GM23338 (cell line): ENCODE measurements around the gene MYH3. TPM values are rescaled to one million over a fixed set of nuclear protein-coding genes. Genes with fewer than 3 reads are reported as not detected.

Experiments
- ATAC-seq: fragments of 200-7000 bp; cut with Tn5 transposase; 3 replicates; pipeline ENCODE4 v1.9.1; 2020
- DNase-seq: peaks from one replicate; pipeline ENCODE4 v3.0.0-alpha.2; 2015; ENCODE audit warnings: low spot score
- H2AFZ ChIP-seq: fragments of 200-600 bp; sonication (generic); 2 replicates; pipeline ENCODE4 v1.8.0; 2016; ENCODE audit warnings: antibody characterized with exemption, mild to moderate bottlenecking, moderate library complexity
- H3F3A ChIP-seq: fragments of 200-600 bp; sonication (generic); replicated peaks from 2 replicates; pipeline ENCODE4 v1.8.0; 2017; ENCODE audit warnings: antibody characterized with exemption, mixed run types, low read depth
- H3K27ac ChIP-seq: fragments of 200-600 bp; sonication (generic); 2 replicates; pipeline ENCODE4 v1.6.1; 2016; ENCODE audit warnings: low read depth
- H3K27me3 ChIP-seq: fragments of 200-600 bp; sonication (generic); 2 replicates; pipeline ENCODE4 v1.8.0; 2016; ENCODE audit warnings: mild to moderate bottlenecking, mixed run types, moderate library complexity; ENCODE audit not compliant: insufficient read depth
- H3K36me3 ChIP-seq: fragments of 200-600 bp; sonication (generic); 2 replicates; pipeline ENCODE4 v1.8.0; 2016; ENCODE audit warnings: mild to moderate bottlenecking; ENCODE audit not compliant: insufficient read depth
- H3K4me1 ChIP-seq: fragments of 200-600 bp; sonication (generic); 2 replicates; pipeline ENCODE4 v1.8.0; 2016; ENCODE audit warnings: mild to moderate bottlenecking, moderate library complexity; ENCODE audit not compliant: insufficient read depth
- H3K4me2 ChIP-seq: fragments of 200-600 bp; sonication (generic); 2 replicates; pipeline ENCODE4 v1.7.1; 2017; ENCODE audit warnings: mixed run types
- H3K4me3 ChIP-seq: fragments of 200-600 bp; sonication (generic); 2 replicates; pipeline ENCODE4 v1.6.1; 2016; ENCODE audit warnings: mixed run types
- H3K79me2 ChIP-seq: fragments of 200-600 bp; sonication (generic); replicated peaks from 2 replicates; pipeline ENCODE4 v1.8.0; 2017; ENCODE audit warnings: mild to moderate bottlenecking; ENCODE audit not compliant: insufficient read depth
- H3K9me2 ChIP-seq: fragments of 200-600 bp; sonication (generic); 2 replicates; pipeline ENCODE4 v1.8.0; 2017; ENCODE audit not compliant: insufficient read depth
- H4K20me1 ChIP-seq: fragments of 200-600 bp; sonication (generic); replicated peaks from 2 replicates; pipeline ENCODE4 v1.8.0; 2017; ENCODE audit warnings: mild to moderate bottlenecking; ENCODE audit not compliant: insufficient read depth
- H3K27ac Mint-ChIP-seq: 2 replicates; pipeline ENCODE4 v1.8.0; 2020; ENCODE audit warnings: inconsistent platforms, mild to moderate bottlenecking, moderate library complexity, mixed read lengths
- H3K27me3 Mint-ChIP-seq: 3 replicates; pipeline ENCODE4 v1.8.0; 2022; ENCODE audit warnings: low read depth, mild to moderate bottlenecking, moderate library complexity, mixed read lengths, inconsistent platforms; ENCODE audit not compliant: insufficient read depth, poor library complexity
- H3K36me3 Mint-ChIP-seq: 3 replicates; pipeline ENCODE4 v1.8.0; 2021; ENCODE audit warnings: low read depth, mild to moderate bottlenecking, inconsistent platforms, moderate library complexity, mixed read lengths
- H3K4me1 Mint-ChIP-seq: 3 replicates; pipeline ENCODE4 v1.8.0; 2020; ENCODE audit warnings: mild to moderate bottlenecking, inconsistent platforms, mixed read lengths
- H3K4me3 Mint-ChIP-seq: 3 replicates; pipeline ENCODE4 v1.8.0; 2021; ENCODE audit warnings: moderate library complexity, mild to moderate bottlenecking, inconsistent platforms, mixed read lengths
- H3K9me3 Mint-ChIP-seq: 3 replicates; pipeline ENCODE4 v1.8.0; 2020; ENCODE audit warnings: moderate library complexity, mild to moderate bottlenecking, inconsistent platforms, mixed read lengths
- EZH2phosphoT487 ChIP-seq: fragments of 200-600 bp; sonication (generic); IDR thresholded peaks from one replicate; pipeline ENCODE4 v1.8.1; 2018; ENCODE audit warnings: antibody characterized with exemption; ENCODE audit not compliant: unreplicated experiment
- JUNB ChIP-seq: IDR thresholded peaks from one replicate; pipeline ENCODE4 v1.6.1; 2016; ENCODE audit warnings: antibody characterized with exemption; ENCODE audit not compliant: unreplicated experiment
- POLR2AphosphoS5 ChIP-seq: IDR thresholded peaks from 2 replicates; pipeline ENCODE4 v1.6.1; 2016; ENCODE audit warnings: antibody characterized with exemption, low read depth
- ZNF331 ChIP-seq: fragments of 250-450 bp; sonication (Bioruptor Pico); IDR thresholded peaks from 2 replicates; pipeline ENCODE4 v1.5.0; 2020; ENCODE audit warnings: low read depth, mild to moderate bottlenecking, moderate library complexity
- polyA plus RNA-seq: library from polyadenylated mRNA; unstranded; fragments of >200 nt; fragmentation: Nextera tagmentation; extraction: Ambion mirVana; gene quantifications from 2 replicates; pipeline ENCODE4 v1.2.1, GENCODE V29; 2016
- total RNA-seq: library from RNA; depleted of rRNA; stranded (reverse); fragments of >200 nt; shearing (Covaris generic); gene quantifications from 2 replicates; pipeline ENCODE4 v1.2.3, GENCODE V29; 2014
- TF ChIP-seq, protein P1 (sequence below), 2 experiments: fragments of 200-600 bp in 1 of 2; sonication (generic) in 1 of 2; conservative IDR thresholded peaks; 2 replicates each; pipeline versions ENCODE4 v1.5.1 to v1.6.1; 2016 to 2017; ENCODE audit warnings: antibody characterized with exemption in 2 of 2, low read depth in 2 of 2, mild to moderate bottlenecking in 2 of 2, moderate library complexity in 1 of 2
- TF ChIP-seq, protein P2 (sequence below): fragments of 250-450 bp; sonication (Bioruptor Pico); IDR thresholded peaks from 2 replicates; pipeline ENCODE4 v1.5.0; 2020; ENCODE audit warnings: mild to moderate bottlenecking, moderate library complexity

The MYH3 gene
- total and polyA plus RNA-seq, 2 experiments from 2014 or later: 0.84 to 1.8 TPM

DNA sequence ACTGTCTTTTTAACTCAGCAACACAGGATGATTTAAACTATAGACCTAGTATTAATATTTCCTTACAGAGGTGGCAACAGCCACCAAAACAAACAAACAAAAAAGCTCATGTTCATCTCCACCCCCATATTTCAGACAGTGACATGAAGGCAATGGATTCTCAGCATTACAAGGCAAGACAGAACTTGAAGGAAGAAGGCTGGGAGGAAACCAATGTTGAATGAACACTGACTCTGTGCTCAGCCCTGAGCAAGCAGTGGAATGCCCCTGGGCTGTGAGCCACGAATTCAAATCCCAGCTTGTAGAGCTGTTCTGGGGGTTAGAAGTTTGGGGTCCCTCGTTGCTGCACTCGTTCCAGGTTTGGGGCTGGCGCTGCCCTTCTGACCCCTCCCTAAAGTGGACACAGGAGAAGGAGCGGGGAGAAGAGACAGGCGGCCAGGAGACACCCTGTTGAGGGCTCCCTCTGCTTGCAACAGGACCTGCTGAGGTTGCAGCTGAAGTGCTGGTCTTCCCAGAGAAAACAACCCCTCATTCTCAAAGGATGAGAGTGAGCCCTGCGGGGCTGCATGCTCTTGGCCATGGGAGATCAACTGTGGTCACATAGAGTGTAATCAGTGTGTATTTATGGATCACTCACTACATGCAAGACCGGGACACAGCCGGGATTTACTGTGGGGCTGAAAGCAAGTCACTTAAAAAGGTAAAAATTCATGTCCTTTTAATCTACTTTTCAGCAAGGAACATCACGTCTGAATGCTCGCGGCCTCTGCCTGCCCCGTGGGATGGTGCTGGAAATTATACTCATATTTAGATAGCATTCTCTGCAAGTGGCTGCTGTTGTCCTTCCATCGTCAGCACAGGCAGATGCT, 34.3 kb downstream of the MYH3 start (continued):
- TF ChIP-seq, protein P1, sequence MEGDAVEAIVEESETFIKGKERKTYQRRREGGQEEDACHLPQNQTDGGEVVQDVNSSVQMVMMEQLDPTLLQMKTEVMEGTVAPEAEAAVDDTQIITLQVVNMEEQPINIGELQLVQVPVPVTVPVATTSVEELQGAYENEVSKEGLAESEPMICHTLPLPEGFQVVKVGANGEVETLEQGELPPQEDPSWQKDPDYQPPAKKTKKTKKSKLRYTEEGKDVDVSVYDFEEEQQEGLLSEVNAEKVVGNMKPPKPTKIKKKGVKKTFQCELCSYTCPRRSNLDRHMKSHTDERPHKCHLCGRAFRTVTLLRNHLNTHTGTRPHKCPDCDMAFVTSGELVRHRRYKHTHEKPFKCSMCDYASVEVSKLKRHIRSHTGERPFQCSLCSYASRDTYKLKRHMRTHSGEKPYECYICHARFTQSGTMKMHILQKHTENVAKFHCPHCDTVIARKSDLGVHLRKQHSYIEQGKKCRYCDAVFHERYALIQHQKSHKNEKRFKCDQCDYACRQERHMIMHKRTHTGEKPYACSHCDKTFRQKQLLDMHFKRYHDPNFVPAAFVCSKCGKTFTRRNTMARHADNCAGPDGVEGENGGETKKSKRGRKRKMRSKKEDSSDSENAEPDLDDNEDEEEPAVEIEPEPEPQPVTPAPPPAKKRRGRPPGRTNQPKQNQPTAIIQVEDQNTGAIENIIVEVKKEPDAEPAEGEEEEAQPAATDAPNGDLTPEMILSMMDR (conservative IDR thresholded peaks at IDR 0.05; ENCODE audit: low read depth in 2 of 2): no peak
- TF ChIP-seq ZNF331 (CRISPR knock-in tag): no peak

DNA sequence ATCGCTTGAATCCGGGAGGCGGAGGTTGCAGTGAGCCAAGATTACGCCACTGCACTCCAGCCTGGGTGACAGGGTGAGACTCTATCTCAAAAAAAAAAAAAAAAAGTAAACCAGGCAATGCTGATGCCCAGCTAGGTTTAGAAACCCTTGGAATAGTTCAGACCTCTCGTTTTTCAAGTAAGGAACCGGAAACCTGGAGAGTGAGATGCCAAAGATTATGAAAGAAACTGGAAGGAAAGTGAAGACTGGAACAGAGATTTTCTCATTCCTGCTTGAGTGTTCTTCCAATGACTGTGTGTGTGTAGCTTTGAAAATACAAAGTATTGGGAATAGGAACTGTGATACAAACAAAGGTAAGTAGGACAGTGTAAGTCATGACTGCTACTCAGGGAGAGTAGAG, 35.7 kb downstream of the MYH3 start:
- no peaks in the 10 kb centered on the region for H3K27me3 ChIP-seq
- Mint-ChIP-seq H3K27me3 (peaks cover 9% of the 10 kb centered on the region), H3K9me3 (no peaks in the 10 kb centered on the region; the same call in 2 of the 3 replicates), H3K4me1 (peaks cover 7% of the 10 kb centered on the region), H3K4me3 (no peak overlapping the region), H3K27ac (no peak overlapping the region), H3K36me3 (no peaks in the 10 kb centered on the region)
- no peak overlapping the region; the same call in 1 of the 2 replicates for H2AFZ ChIP-seq
- H4K20me1 ChIP-seq: no peaks in the 10 kb centered on the region
- no peaks in the 10 kb centered on the region for H3K36me3 ChIP-seq
- no peak for ATAC-seq
- TF ChIP-seq JUNB: no peak
- H3K4me2 ChIP-seq: no peak overlapping the region
- no peak overlapping the region for H3K27ac ChIP-seq
- H3K4me1 ChIP-seq: no peaks in the 10 kb centered on the region
- no peaks in the 10 kb centered on the region for H3K79me2 ChIP-seq
- DNase-seq: no peak
- 0 out of 2 replicates have a peak, but pooled peaks cover 5% of the 10 kb centered on the region for H3K9me2 ChIP-seq
- no peak overlapping the region for H3K4me3 ChIP-seq
- no peaks in the 10 kb centered on the region for H3F3A ChIP-seq

DNA sequence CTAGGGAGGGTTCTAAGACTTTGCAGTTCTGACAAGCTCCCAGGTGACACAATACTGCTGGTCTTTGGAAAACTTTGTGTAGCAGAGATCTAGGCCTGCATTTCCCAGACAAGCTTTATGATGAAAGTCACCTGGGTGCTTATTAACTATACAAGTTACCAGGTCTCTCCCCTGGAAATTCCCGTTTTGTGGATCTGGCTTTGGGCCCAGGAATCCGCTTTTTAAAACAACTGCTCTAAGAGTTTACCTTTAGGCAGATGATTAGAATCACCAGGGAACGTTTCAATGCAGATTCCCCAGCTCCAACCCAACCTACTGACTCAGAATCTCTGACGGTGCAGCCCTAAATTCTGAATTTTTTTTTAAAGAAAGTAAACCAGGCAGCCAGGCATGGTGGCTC, 36.3 kb downstream of the MYH3 start:
- Histone ChIP-seq H3F3A (no peaks in the 10 kb centered on the region), H3K36me3 (no peaks in the 10 kb centered on the region), H3K4me3 (no peak overlapping the region), H3K79me2 (no peaks in the 10 kb centered on the region), H2AFZ (peak overlapping the region; percentile 59; the same call in 1 of the 2 replicates), H3K27me3 (no peaks in the 10 kb centered on the region), H4K20me1 (no peaks in the 10 kb centered on the region), H3K4me1 (no peaks in the 10 kb centered on the region), H3K4me2 (no peak overlapping the region), H3K27ac (no peak overlapping the region), H3K9me2 (no peaks in the 10 kb centered on the region)
- H3K27ac Mint-ChIP-seq: no peak overlapping the region
- DNase-seq (no peak), ATAC-seq (no peak)
- peaks cover 7% of the 10 kb centered on the region for H3K4me1 Mint-ChIP-seq
- no peaks in the 10 kb centered on the region for H3K36me3 Mint-ChIP-seq
- peaks cover 9% of the 10 kb centered on the region for H3K27me3 Mint-ChIP-seq
- H3K4me3 Mint-ChIP-seq: no peak overlapping the region
- no peaks in the 10 kb centered on the region; the same call in 2 of the 3 replicates for H3K9me3 Mint-ChIP-seq
- TF ChIP-seq POLR2AphosphoS5 (no peak), ZNF331 (CRISPR knock-in tag) (no peak), JUNB (no peak), EZH2phosphoT487 (no peak)
- TF ChIP-seq, protein P2, sequence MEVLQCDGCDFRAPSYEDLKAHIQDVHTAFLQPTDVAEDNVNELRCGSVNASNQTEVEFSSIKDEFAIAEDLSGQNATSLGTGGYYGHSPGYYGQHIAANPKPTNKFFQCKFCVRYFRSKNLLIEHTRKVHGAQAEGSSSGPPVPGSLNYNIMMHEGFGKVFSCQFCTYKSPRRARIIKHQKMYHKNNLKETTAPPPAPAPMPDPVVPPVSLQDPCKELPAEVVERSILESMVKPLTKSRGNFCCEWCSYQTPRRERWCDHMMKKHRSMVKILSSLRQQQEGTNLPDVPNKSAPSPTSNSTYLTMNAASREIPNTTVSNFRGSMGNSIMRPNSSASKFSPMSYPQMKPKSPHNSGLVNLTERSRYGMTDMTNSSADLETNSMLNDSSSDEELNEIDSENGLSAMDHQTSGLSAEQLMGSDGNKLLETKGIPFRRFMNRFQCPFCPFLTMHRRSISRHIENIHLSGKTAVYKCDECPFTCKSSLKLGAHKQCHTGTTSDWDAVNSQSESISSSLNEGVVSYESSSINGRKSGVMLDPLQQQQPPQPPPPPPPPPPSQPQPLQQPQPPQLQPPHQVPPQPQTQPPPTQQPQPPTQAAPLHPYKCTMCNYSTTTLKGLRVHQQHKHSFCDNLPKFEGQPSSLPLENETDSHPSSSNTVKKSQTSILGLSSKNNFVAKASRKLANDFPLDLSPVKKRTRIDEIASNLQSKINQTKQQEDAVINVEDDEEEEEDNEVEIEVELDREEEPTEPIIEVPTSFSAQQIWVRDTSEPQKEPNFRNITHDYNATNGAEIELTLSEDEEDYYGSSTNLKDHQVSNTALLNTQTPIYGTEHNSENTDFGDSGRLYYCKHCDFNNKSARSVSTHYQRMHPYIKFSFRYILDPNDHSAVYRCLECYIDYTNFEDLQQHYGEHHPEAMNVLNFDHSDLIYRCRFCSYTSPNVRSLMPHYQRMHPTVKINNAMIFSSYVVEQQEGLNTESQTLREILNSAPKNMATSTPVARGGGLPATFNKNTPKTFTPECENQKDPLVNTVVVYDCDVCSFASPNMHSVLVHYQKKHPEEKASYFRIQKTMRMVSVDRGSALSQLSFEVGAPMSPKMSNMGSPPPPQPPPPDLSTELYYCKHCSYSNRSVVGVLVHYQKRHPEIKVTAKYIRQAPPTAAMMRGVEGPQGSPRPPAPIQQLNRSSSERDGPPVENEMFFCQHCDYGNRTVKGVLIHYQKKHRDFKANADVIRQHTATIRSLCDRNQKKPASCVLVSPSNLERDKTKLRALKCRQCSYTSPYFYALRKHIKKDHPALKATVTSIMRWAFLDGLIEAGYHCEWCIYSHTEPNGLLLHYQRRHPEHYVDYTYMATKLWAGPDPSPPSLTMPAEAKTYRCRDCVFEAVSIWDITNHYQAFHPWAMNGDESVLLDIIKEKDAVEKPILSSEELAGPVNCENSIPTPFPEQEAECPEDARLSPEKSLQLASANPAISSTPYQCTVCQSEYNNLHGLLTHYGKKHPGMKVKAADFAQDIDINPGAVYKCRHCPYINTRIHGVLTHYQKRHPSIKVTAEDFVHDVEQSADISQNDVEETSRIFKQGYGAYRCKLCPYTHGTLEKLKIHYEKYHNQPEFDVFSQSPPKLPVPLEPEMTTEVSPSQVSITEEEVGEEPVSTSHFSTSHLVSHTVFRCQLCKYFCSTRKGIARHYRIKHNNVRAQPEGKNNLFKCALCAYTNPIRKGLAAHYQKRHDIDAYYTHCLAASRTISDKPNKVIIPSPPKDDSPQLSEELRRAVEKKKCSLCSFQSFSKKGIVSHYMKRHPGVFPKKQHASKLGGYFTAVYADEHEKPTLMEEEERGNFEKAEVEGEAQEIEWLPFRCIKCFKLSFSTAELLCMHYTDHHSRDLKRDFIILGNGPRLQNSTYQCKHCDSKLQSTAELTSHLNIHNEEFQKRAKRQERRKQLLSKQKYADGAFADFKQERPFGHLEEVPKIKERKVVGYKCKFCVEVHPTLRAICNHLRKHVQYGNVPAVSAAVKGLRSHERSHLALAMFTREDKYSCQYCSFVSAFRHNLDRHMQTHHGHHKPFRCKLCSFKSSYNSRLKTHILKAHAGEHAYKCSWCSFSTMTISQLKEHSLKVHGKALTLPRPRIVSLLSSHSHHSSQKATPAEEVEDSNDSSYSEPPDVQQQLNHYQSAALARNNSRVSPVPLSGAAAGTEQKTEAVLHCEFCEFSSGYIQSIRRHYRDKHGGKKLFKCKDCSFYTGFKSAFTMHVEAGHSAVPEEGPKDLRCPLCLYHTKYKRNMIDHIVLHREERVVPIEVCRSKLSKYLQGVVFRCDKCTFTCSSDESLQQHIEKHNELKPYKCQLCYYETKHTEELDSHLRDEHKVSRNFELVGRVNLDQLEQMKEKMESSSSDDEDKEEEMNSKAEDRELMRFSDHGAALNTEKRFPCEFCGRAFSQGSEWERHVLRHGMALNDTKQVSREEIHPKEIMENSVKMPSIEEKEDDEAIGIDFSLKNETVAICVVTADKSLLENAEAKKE (CRISPR knock-in tag): no peak
